Measurements from ENCODE around the gene DGKQ.
"Not testable (repeated sequence)": the region's sequence is repeated elsewhere in the genome, so short reads cannot be mapped to it uniquely, and the experiment has no call there.

DNA sequence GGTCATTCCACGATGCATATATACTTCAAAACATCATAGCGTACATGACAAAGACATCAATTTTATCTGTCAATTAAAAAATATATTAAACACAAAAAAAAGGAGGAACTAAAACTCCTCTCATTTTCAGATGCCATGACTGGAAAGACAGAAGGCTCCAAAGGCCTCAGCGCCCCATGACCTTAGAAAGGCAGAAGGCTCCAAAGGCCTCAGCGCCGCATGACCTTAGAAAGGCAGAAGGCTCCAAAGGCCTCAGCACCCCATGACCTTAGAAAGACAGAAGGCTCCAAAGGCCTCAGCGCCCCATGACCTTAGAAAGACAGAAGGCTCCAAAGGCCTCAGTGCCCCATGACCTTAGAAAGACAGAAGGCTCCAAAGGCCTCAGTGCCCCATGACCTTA is 54.8 kb downstream of the DGKQ start:
- not testable (repeated sequence) for TF ChIP-seq POLR2AphosphoS5 (IDR thresholded peaks at IDR 0.05; ENCODE audit: low read depth); ETS1 (IDR thresholded peaks at IDR 0.05); EZH2phosphoT487 (IDR thresholded peaks at IDR 0.05; ENCODE audit: unreplicated experiment); STAT1 (IDR thresholded peaks at IDR 0.05; ENCODE audit: unreplicated experiment); EZH2 (IDR thresholded peaks at IDR 0.05; ENCODE audit: low read depth, unreplicated experiment)
- TF ChIP-seq, protein P1, sequence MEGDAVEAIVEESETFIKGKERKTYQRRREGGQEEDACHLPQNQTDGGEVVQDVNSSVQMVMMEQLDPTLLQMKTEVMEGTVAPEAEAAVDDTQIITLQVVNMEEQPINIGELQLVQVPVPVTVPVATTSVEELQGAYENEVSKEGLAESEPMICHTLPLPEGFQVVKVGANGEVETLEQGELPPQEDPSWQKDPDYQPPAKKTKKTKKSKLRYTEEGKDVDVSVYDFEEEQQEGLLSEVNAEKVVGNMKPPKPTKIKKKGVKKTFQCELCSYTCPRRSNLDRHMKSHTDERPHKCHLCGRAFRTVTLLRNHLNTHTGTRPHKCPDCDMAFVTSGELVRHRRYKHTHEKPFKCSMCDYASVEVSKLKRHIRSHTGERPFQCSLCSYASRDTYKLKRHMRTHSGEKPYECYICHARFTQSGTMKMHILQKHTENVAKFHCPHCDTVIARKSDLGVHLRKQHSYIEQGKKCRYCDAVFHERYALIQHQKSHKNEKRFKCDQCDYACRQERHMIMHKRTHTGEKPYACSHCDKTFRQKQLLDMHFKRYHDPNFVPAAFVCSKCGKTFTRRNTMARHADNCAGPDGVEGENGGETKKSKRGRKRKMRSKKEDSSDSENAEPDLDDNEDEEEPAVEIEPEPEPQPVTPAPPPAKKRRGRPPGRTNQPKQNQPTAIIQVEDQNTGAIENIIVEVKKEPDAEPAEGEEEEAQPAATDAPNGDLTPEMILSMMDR (conservative IDR thresholded peaks at IDR 0.05; ENCODE audit: low read depth in 2 of 2) = not testable (repeated sequence)

Measured in GM23338 (cell line).